ENCODE measurements around the gene CLIP4. TPM values are rescaled to one million over a fixed set of nuclear protein-coding genes. Genes with fewer than 3 reads are reported as not detected.

CLIP4 gene
- total RNA-seq, 4 donors from 2014 or later = 11.9 to 37.8 (median 22.5) TPM

DNA sequence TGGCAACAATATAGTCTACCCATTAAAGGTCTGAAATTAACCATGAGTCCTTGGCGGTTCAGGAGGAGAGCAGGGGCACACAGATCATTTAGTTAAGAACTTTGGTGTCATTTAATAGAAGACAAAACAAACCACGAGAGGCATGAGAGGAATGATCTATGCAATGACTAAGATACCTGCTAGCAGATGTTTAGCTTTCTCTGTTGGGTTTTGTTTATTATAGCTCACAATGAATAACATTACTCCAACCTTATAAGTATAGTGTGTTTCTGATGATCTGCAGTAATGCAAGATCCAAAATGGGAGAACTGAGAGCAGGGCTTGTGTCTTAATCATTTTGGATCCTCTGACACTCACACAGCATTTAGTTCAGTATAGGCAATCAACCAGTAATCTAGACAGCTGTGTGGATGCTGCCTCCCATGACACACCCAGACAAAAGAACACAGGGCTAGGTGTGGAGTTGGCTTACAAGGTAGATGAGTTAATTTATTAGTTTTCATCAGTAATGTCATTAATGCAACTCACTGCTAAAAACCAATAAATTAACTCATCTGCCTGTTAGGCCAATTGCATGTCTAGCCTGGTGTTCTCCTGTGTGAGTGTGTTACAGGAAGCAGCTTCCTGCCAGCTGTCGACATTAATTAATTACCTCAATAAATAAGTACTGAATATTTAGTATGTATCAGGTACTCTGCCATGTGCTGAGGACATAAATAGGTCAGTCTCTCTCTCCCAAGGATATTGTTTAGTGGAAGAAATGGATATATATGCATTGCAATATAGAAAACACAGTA is 92.3 kb downstream of the CLIP4 start:
- in situ Hi-C loops (cut with MboI; ENCODE audit: low pct_ligation_motif_present in 1 of 4, low pct_unique_long_range_greater_than_20kb in 1 of 4, low sequenced_read_pairs in 3 of 4) = loop anchor here in 2 of 4 donors (5.0 to 25.0 kb wide), 3 partner anchors 250 to 620 kb away; no protein-coding TSS in a partner anchor
- no peak for DNase-seq
- H3K27ac ChIP-seq = no peak overlapping the region
- WGBS, 2 donors (ENCODE audit: low coverage in 1 of 2) = 53 to 67% methylated on average over 3 of the region's 3 CpGs
- no peaks in the 10 kb centered on the region for H3K9me3 ChIP-seq
- H3K27me3 ChIP-seq = no peaks in the 10 kb centered on the region
- intact Hi-C loops (cut with DNase I; ENCODE audit: low total_unique reads) = no loop called here
- H3K4me1 ChIP-seq = no peaks in the 10 kb centered on the region
- no peaks in the 10 kb centered on the region for H3K36me3 ChIP-seq
- H3K4me3 ChIP-seq = no peak overlapping the region
- TF ChIP-seq, protein P1, sequence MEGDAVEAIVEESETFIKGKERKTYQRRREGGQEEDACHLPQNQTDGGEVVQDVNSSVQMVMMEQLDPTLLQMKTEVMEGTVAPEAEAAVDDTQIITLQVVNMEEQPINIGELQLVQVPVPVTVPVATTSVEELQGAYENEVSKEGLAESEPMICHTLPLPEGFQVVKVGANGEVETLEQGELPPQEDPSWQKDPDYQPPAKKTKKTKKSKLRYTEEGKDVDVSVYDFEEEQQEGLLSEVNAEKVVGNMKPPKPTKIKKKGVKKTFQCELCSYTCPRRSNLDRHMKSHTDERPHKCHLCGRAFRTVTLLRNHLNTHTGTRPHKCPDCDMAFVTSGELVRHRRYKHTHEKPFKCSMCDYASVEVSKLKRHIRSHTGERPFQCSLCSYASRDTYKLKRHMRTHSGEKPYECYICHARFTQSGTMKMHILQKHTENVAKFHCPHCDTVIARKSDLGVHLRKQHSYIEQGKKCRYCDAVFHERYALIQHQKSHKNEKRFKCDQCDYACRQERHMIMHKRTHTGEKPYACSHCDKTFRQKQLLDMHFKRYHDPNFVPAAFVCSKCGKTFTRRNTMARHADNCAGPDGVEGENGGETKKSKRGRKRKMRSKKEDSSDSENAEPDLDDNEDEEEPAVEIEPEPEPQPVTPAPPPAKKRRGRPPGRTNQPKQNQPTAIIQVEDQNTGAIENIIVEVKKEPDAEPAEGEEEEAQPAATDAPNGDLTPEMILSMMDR (IDR thresholded peaks at IDR 0.05) = no peak
- TF ChIP-seq POLR2AphosphoS5 (IDR thresholded peaks at IDR 0.05) (no peak), EP300 (IDR thresholded peaks at IDR 0.05; ENCODE audit: low read depth) (no peak), POLR2A (IDR thresholded peaks at IDR 0.05) (no peak)

DNA sequence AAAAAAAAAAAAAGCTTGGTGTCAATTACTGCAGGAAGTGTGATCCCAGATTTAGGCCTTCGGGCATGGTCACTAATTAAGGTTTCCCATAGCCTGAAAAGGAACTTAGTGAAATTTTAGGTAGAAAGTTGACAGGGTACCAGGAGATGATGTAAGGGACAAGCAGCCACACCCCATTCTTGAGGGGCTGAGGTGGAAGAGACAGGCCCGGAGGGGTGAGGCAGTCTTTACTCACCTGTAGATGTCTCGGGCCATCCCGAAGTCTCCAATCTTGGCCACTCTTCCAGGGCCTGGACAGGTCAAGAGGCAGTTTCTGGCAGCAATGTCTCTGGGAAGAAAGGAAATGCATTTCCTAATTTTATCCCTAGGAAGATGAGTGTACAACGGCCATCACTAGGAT is 94.3 kb downstream of the CLIP4 start:
- H3K4me3 ChIP-seq = no peak overlapping the region
- no peaks in the 10 kb centered on the region for H3K4me1 ChIP-seq
- no peaks in the 10 kb centered on the region for H3K36me3 ChIP-seq
- in situ Hi-C loops (cut with MboI; ENCODE audit: low pct_ligation_motif_present in 1 of 4, low pct_unique_long_range_greater_than_20kb in 1 of 4, low sequenced_read_pairs in 3 of 4) = loop anchor here in 2 of 4 donors (5.0 to 25.0 kb wide), 3 partner anchors 252 to 622 kb away; no protein-coding TSS in a partner anchor
- H3K27ac ChIP-seq = no peak overlapping the region
- H3K27me3 ChIP-seq = no peaks in the 10 kb centered on the region
- no peak for DNase-seq
- WGBS, 2 donors (ENCODE audit: low coverage in 1 of 2) = 94 to 96% methylated on average over 2 to 5 of the region's 5 CpGs
- intact Hi-C loops (cut with DNase I; ENCODE audit: low total_unique reads) = no loop called here
- TF ChIP-seq, protein P1 (IDR thresholded peaks at IDR 0.05) = no peak
- no peak for TF ChIP-seq POLR2A (IDR thresholded peaks at IDR 0.05)
- no peak for TF ChIP-seq EP300 (IDR thresholded peaks at IDR 0.05; ENCODE audit: low read depth)
- TF ChIP-seq POLR2AphosphoS5 (IDR thresholded peaks at IDR 0.05) = no peak
- H3K9me3 ChIP-seq = no peaks in the 10 kb centered on the region

DNA sequence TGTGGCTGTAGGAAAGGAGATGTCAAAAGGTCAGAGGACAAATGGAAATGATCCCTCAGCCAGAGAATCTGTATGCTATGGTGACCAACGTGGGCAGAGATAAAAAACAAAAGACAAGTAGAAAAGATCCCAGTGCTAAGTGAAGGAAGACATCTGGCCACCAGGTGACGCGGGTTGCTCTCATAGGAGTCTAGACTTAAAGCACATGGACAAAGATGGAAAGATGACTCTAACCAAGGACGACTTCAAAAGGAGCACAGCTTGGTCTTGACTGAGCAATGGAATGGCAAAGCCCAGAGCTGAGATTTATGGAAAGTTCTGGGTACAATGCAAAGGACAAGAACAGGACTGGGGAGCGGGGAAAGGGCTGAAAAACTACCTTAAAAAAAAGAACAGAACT is 96.8 kb downstream of the CLIP4 start:
- Histone ChIP-seq H3K4me1 (no peaks in the 10 kb centered on the region), H3K4me3 (no peak overlapping the region), H3K27ac (no peak overlapping the region), H3K36me3 (no peaks in the 10 kb centered on the region), H3K27me3 (no peaks in the 10 kb centered on the region), H3K9me3 (no peaks in the 10 kb centered on the region)
- no peak for DNase-seq
- in situ Hi-C loops (cut with MboI; ENCODE audit: low pct_ligation_motif_present in 1 of 4, low pct_unique_long_range_greater_than_20kb in 1 of 4, low sequenced_read_pairs in 3 of 4) (loop anchor here in 2 of 4 donors (25.0 kb wide), 2 partner anchors 375 to 625 kb away; no protein-coding TSS in a partner anchor), intact Hi-C loops (cut with DNase I; ENCODE audit: low total_unique reads) (no loop called here)
- WGBS, 2 donors (ENCODE audit: low coverage in 1 of 2) = 49 to 71% methylated on average over 3 to 5 of the region's 5 CpGs
- TF ChIP-seq POLR2AphosphoS5 (IDR thresholded peaks at IDR 0.05) = no peak

DNA sequence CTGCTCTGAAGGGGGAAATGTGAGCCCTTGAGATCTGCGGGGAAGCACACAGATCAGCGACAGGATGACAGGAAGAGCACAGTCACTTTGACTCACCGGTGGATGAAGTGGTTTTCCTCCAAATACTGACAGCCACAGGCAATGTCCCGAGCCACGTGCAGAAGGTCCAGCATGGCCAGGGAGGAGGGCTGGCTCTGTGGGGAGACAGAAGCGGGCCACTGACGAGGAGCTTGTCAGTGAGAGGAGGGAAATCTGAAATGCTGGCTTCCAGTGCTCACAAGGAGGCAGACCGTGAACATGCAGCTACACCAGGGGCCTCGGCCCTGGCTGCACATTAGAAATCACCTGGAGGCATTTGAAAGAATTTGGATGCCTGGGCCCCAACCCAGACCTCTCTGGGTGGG is 98.7 kb downstream of the CLIP4 start:
- no peaks in the 10 kb centered on the region for H3K27me3 ChIP-seq
- DNase-seq = no peak
- H3K36me3 ChIP-seq = no peaks in the 10 kb centered on the region
- 41 to 50% methylated on average over 6 to 9 of the region's 9 CpGs for WGBS, 2 donors (ENCODE audit: low coverage in 1 of 2)
- H3K9me3 ChIP-seq = no peaks in the 10 kb centered on the region
- intact Hi-C loops (cut with DNase I; ENCODE audit: low total_unique reads) (no loop called here), in situ Hi-C loops (cut with MboI; ENCODE audit: low pct_ligation_motif_present in 1 of 4, low pct_unique_long_range_greater_than_20kb in 1 of 4, low sequenced_read_pairs in 3 of 4) (loop anchor here in 2 of 4 donors (25.0 kb wide), 2 partner anchors 377 to 627 kb away; no protein-coding TSS in a partner anchor)
- H3K4me1 ChIP-seq = no peaks in the 10 kb centered on the region
- H3K4me3 ChIP-seq = no peak overlapping the region
- TF ChIP-seq POLR2A (IDR thresholded peaks at IDR 0.05) (no peak), POLR2AphosphoS5 (IDR thresholded peaks at IDR 0.05) (no peak)
- H3K27ac ChIP-seq = no peak overlapping the region

DNA sequence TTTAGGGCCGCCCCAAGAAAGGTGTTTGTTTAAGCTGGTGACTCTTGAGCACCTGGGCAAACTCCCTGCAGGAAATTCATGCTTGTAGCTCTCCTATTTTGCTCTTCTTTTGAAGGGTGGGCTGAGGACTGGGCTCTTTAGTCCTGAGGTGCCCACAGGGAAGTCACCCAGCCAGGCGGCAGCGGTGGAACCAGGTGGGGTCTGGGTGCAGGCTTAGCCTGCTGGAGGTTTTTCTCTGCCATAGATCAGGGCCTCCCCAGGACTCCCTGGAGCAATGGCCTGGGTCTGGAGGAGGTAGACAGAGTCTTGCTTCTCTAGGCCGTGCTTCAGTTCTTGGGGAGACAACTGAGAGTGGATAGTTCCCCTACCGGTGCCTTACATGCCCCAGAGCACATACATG is 99.9 kb downstream of the CLIP4 start:
- no peaks in the 10 kb centered on the region for H3K9me3 ChIP-seq
- no peak overlapping the region for H3K27ac ChIP-seq
- no peaks in the 10 kb centered on the region for H3K4me1 ChIP-seq
- no peak overlapping the region for H3K4me3 ChIP-seq
- no peak for TF ChIP-seq EP300 (IDR thresholded peaks at IDR 0.05; ENCODE audit: low read depth)
- TF ChIP-seq POLR2AphosphoS5 (IDR thresholded peaks at IDR 0.05) = no peak
- TF ChIP-seq, protein P1 (IDR thresholded peaks at IDR 0.05) = no peak
- no peak for TF ChIP-seq POLR2A (IDR thresholded peaks at IDR 0.05)
- no peaks in the 10 kb centered on the region for H3K36me3 ChIP-seq
- H3K27me3 ChIP-seq = no peaks in the 10 kb centered on the region
- no peak for DNase-seq
- 91% methylated on average over 5 of the region's 5 CpGs; no CpG with 5 or more reads in 1 of the 2 donors for WGBS, 2 donors (ENCODE audit: low coverage in 1 of 2)
- in situ Hi-C loops (cut with MboI; ENCODE audit: low pct_ligation_motif_present in 1 of 4, low pct_unique_long_range_greater_than_20kb in 1 of 4, low sequenced_read_pairs in 3 of 4) = loop anchor here in 2 of 4 donors (25.0 kb wide), 2 partner anchors 378 to 628 kb away; no protein-coding TSS in a partner anchor
- intact Hi-C loops (cut with DNase I; ENCODE audit: low total_unique reads) = no loop called here

Measured in transverse colon (tissue), 4 donors.